IMR-90 (cell line): ENCODE measurements around the gene ANKRD63. TPM values are rescaled to one million over a fixed set of nuclear protein-coding genes. Genes with fewer than 3 reads are reported as not detected.

Experiments
- ATAC-seq: fragments of 200-7000 bp; cut with Tn5 transposase; 2 replicates; pipeline ENCODE4 v1.9.1; 2020; ENCODE audit warnings: low read depth, mild to moderate bottlenecking, moderate library complexity
- BruUV-seq: library from RNA; stranded (reverse); fragments of 400-500 nt; replicated peaks from 2 replicates; lab custom pipeline; 2021; lab: Mats Ljungman, UMichigan
- CTCF ChIA-PET: fragments of 300-600 bp; formaldehyde crosslinking; extraction: SDS; loops from one replicate; lab custom pipeline; 2021; ENCODE audit warnings: antibody characterized with exemption; lab: Yijun Ruan, JAX
- POLR2A ChIA-PET: fragments of 300-600 bp; sonication (Branson Sonifier 250); formaldehyde crosslinking; loops from one replicate; lab custom pipeline; 2022; ENCODE audit warnings: antibody characterized with exemption; ENCODE audit not compliant: unreplicated experiment; lab: Charles Lee
- DNase-seq: peaks from one replicate; pipeline ENCODE4 v3.0.0; 2013
- H2AFZ ChIP-seq: replicated peaks from 2 replicates; pipeline ENCODE3; 2013; ENCODE audit warnings: low read length, mild to moderate bottlenecking; ENCODE audit not compliant: poor library complexity
- H2AK5ac ChIP-seq: 2 replicates; pipeline ENCODE4 v1.6.1; 2013; ENCODE audit warnings: low read depth, low read length, inconsistent platforms
- H2AK9ac ChIP-seq: replicated peaks from 2 replicates; pipeline ENCODE3; 2013; ENCODE audit warnings: mild to moderate bottlenecking, low read depth, low read length, moderate library complexity; ENCODE audit not compliant: poor library complexity
- H2BK120ac ChIP-seq: 2 replicates; pipeline ENCODE4 v1.6.1; 2013; ENCODE audit warnings: low read depth, low read length, inconsistent platforms
- H2BK15ac ChIP-seq: 3 replicates; pipeline ENCODE4 v1.6.1; 2013; ENCODE audit warnings: low read depth, low read length, inconsistent platforms
- H2BK20ac ChIP-seq: 2 replicates; pipeline ENCODE4 v1.6.1; 2013; ENCODE audit warnings: low read depth, mild to moderate bottlenecking, inconsistent platforms, low read length, moderate library complexity
- H2BK5ac ChIP-seq: 2 replicates; pipeline ENCODE4 v1.6.1; 2013; ENCODE audit warnings: mild to moderate bottlenecking, low read depth, low read length, inconsistent platforms; ENCODE audit not compliant: poor library complexity, severe bottlenecking
- H3K14ac ChIP-seq: replicated peaks from 2 replicates; pipeline ENCODE4 v1.6.1; 2013; ENCODE audit warnings: low read depth, low read length, inconsistent platforms
- H3K18ac ChIP-seq: 2 replicates; pipeline ENCODE4 v1.6.1; 2013; ENCODE audit warnings: low read depth, low read length, control low read depth
- H3K23ac ChIP-seq: 2 replicates; pipeline ENCODE4 v1.6.1; 2013; ENCODE audit warnings: low read depth, low read length, inconsistent platforms
- H3K27ac ChIP-seq: 2 replicates; pipeline ENCODE4 v1.5.1; 2013; ENCODE audit warnings: mild to moderate bottlenecking, control low read depth, low read length; ENCODE audit not compliant: insufficient read depth
- H3K27me3 ChIP-seq: 2 replicates; pipeline ENCODE4 v1.6.1; 2013; ENCODE audit warnings: low read length; ENCODE audit not compliant: control insufficient read depth, insufficient read depth
- H3K36me3 ChIP-seq: 2 replicates; pipeline ENCODE4 v1.6.1; 2013; ENCODE audit warnings: low read length, mixed read lengths; ENCODE audit not compliant: control insufficient read depth, insufficient read depth
- H3K4ac ChIP-seq: 2 replicates; pipeline ENCODE4 v1.6.1; 2013; ENCODE audit warnings: low read depth, low read length, inconsistent platforms
- H3K4me1 ChIP-seq: 2 replicates; pipeline ENCODE4 v1.6.1; 2013; ENCODE audit warnings: low read length, mixed read lengths; ENCODE audit not compliant: control insufficient read depth, insufficient read depth
- H3K4me2 ChIP-seq: 2 replicates; pipeline ENCODE4 v1.6.1; 2013; ENCODE audit warnings: low read depth, mild to moderate bottlenecking, control low read depth, low read length, moderate library complexity
- H3K4me3 ChIP-seq: 2 replicates; pipeline ENCODE4 v1.5.1; 2013; ENCODE audit warnings: low read depth, mild to moderate bottlenecking, control low read depth, low read length, moderate library complexity; ENCODE audit not compliant: insufficient read depth
- H3K56ac ChIP-seq: 2 replicates; pipeline ENCODE4 v1.6.1; 2013; ENCODE audit warnings: low read length, inconsistent platforms; ENCODE audit not compliant: insufficient read depth; ENCODE audit errors: extremely low read depth
- H3K79me1 ChIP-seq, 2 experiments: 2 replicates each; pipeline ENCODE4 v1.6.1; 2013; ENCODE audit warnings: low read length in 2 of 2, inconsistent platforms in 1 of 2, low read depth in 1 of 2
- H3K9ac ChIP-seq: 2 replicates; pipeline ENCODE4 v1.6.1; 2013; ENCODE audit warnings: low read depth, low read length, control low read depth
- H3K9me1 ChIP-seq: 2 replicates; pipeline ENCODE4 v1.6.1; 2013; ENCODE audit warnings: low read length, inconsistent platforms; ENCODE audit not compliant: insufficient read depth
- H3K9me3 ChIP-seq: 2 replicates; pipeline ENCODE4 v1.6.1; 2013; ENCODE audit warnings: low read length; ENCODE audit not compliant: control insufficient read depth, insufficient read depth
- H4K20me1 ChIP-seq: 2 replicates; pipeline ENCODE4 v1.6.1; 2013; ENCODE audit warnings: low read length, inconsistent platforms; ENCODE audit not compliant: insufficient read depth
- H4K5ac ChIP-seq: 2 replicates; pipeline ENCODE4 v1.6.1; 2013; ENCODE audit warnings: mild to moderate bottlenecking, low read depth, low read length, control low read depth
- H4K8ac ChIP-seq, 2 experiments: 2 replicates each; pipeline ENCODE4 v1.6.1; 2013; ENCODE audit warnings: low read depth in 2 of 2, low read length in 2 of 2, control low read depth in 1 of 2, inconsistent platforms in 1 of 2
- H4K91ac ChIP-seq: 2 replicates; pipeline ENCODE4 v1.6.1; 2013; ENCODE audit warnings: low read depth, low read length, inconsistent platforms; ENCODE audit not compliant: insufficient read depth
- BHLHE40 ChIP-seq: fragments of 150-350 bp; IDR thresholded peaks from 2 replicates; pipeline ENCODE4 v1.6.1; 2016; ENCODE audit warnings: mild to moderate bottlenecking, low read depth, low read length
- CEBPB ChIP-seq: IDR thresholded peaks from 2 replicates; pipeline ENCODE4 v1.6.1; 2012; ENCODE audit warnings: low read depth, low read length, improper control_type of control experiment
- CHD1 ChIP-seq: IDR thresholded peaks from 2 replicates; pipeline ENCODE4 v1.6.1; 2012; ENCODE audit warnings: low read depth, low read length, improper control_type of control experiment
- CTCF ChIP-seq: conservative IDR thresholded peaks from 2 replicates; pipeline ENCODE4 v1.5.1; 2012; ENCODE audit warnings: mild to moderate bottlenecking, low read depth, low read length, improper control_type of control experiment
- MAFK ChIP-seq: IDR thresholded peaks from 2 replicates; pipeline ENCODE4 v1.6.1; 2012; ENCODE audit warnings: low read depth, low read length, improper control_type of control experiment
- MAZ ChIP-seq: IDR thresholded peaks from 2 replicates; pipeline ENCODE4 v1.6.1; 2012; ENCODE audit warnings: low read depth, mild to moderate bottlenecking, low read length, improper control_type of control experiment, moderate library complexity, borderline replicate concordance
- MXI1 ChIP-seq: IDR thresholded peaks from 2 replicates; pipeline ENCODE4 v1.6.1; 2012; ENCODE audit warnings: low read depth, mild to moderate bottlenecking, low read length, moderate library complexity, borderline replicate concordance
- POLR2A ChIP-seq: IDR thresholded peaks from 2 replicates; pipeline ENCODE4 v1.6.1; 2012; ENCODE audit warnings: mild to moderate bottlenecking, low read depth, low read length
- RAD21 ChIP-seq: IDR thresholded peaks from 2 replicates; pipeline ENCODE4 v1.6.1; 2012; ENCODE audit warnings: low read length, improper control_type of control experiment
- RFX5 ChIP-seq: IDR thresholded peaks from 2 replicates; pipeline ENCODE4 v1.8.0; 2012; ENCODE audit warnings: low read depth, mild to moderate bottlenecking, low read length, moderate library complexity
- SMC3 ChIP-seq: fragments of 150-350 bp; IDR thresholded peaks from 2 replicates; pipeline ENCODE4 v1.6.1; 2016; ENCODE audit warnings: low read depth, mild to moderate bottlenecking, antibody characterized with exemption, low read length, moderate library complexity
- USF2 ChIP-seq: fragments of 150-350 bp; IDR thresholded peaks from 2 replicates; pipeline ENCODE4 v1.6.1; 2017; ENCODE audit warnings: mild to moderate bottlenecking, antibody characterized with exemption, low read length, low read depth
- WGBS, 2 experiments: methylation state at CpG; one replicate each; pipeline versions ENCODE4 v1.1.5 to v1.1.7; 2013; ENCODE audit warnings: missing lambda C conversion rate in 2 of 2; ENCODE audit not compliant: insufficient read length in 1 of 2; ENCODE audit errors: extremely low coverage in 2 of 2; 5-methylcytosine and 5-hydroxymethylcytosine counted together
- dilution Hi-C: fragments of 300-500 bp; cut with HindIII; formaldehyde crosslinking; loops from one replicate; pipeline ENCODE4 v1.14.3; 2018; ENCODE audit warnings: low sequenced_read_pairs; ENCODE audit not compliant: unreplicated experiment
- in situ Hi-C: fragments of 300-500 bp; cut with MboI; formaldehyde crosslinking; loops from 3 replicates; pipeline ENCODE4 v1.14.3; 2019; ENCODE audit warnings: low sequenced_read_pairs, inconsistent platforms, mixed read lengths
- intact Hi-C: fragments of 100-400 bp; cut with micrococcal nuclease; formaldehyde crosslinking; loops from 2 replicates; pipeline ENCODE4 v1.10.0; 2022
- polyA plus RNA-seq, 3 experiments: library from polyadenylated mRNA; depleted of rRNA; stranded (reverse); fragments of >200 nt; gene quantifications; 2 replicates each; pipeline ENCODE4 v1.2.3, GENCODE V29; 2012; ENCODE audit warnings: low replicate concordance in 1 of 3
- total RNA-seq: library from RNA; depleted of rRNA; stranded (reverse); fragments of >200 nt; gene quantifications from 2 replicates; pipeline ENCODE4 v1.2.3, GENCODE V29; 2012
- TF ChIP-seq, protein P1 (sequence below): fragments of 150-350 bp; IDR thresholded peaks from 2 replicates; pipeline ENCODE4 v1.6.1; 2016; ENCODE audit warnings: low read depth, mild to moderate bottlenecking, low read length, moderate library complexity, borderline replicate concordance

Gene ANKRD63
- total and polyA plus RNA-seq, 2 of the 4 experiments (the other 2 are of a cell fraction): not detected

- Histone ChIP-seq H3K56ac (no peak overlapping the region), H2AK9ac (peak overlapping the region; percentile 92), H2BK15ac (no peak overlapping the region), H4K8ac (no peak overlapping the region; a peak in 1 of 4 replicates), H2BK20ac (no peak overlapping the region), H4K5ac (no peak overlapping the region), H2BK5ac (no peak overlapping the region), H3K14ac (no peak overlapping the region), H3K27me3 (peaks cover 21% of the 10 kb centered on the region), H3K9ac (no peak overlapping the region), H3K4me1 (no peaks in the 10 kb centered on the region), H2AFZ (peak overlapping the region; percentile 76), H3K4ac (no peak overlapping the region), H4K91ac (no peak overlapping the region), H3K9me3 (no peaks in the 10 kb centered on the region), H3K4me3 (no peak overlapping the region), H3K4me2 (no peak overlapping the region), H2AK5ac (peak overlapping the region; percentile 75; the same call in 1 of the 2 replicates), H2BK120ac (no peak overlapping the region), H3K36me3 (no peaks in the 10 kb centered on the region), H3K9me1 (no peaks in the 10 kb centered on the region), H3K79me1 (no peaks in the 10 kb centered on the region), H4K20me1 (no peaks in the 10 kb centered on the region), H3K18ac (no peak overlapping the region), H3K23ac (no peak overlapping the region), H3K27ac (no peak overlapping the region)
- dilution Hi-C loops (no loop called here), intact Hi-C loops (loop anchor here (1.0 to 5.0 kb wide), 3 partner anchors 57 to 229 kb away; partner anchors contain the start of gene BMF), in situ Hi-C loops (loop anchor here (5.0 kb wide), 3 partner anchors 57 to 227 kb away; no protein-coding TSS in a partner anchor)
- 75% methylated on average over 9 of the region's 26 CpGs; no CpG with 5 or more reads in 1 of the 2 experiments for WGBS, 2 experiments
- ChIA-PET CTCF (interaction anchor here (0.6 to 6.0 kb wide), 24 partner anchors 14 to 913 kb away, joined by 3 to 81 read pairs (median 4); partner anchors contain the start of genes PAK6 and PLCB2), POLR2A (no interaction called here)
- BruUV-seq: no TSS peak
- DNase-seq (peak; percentile 78), ATAC-seq (peak; percentile 86)
- TF ChIP-seq BHLHE40 (no peak), CHD1 (no peak), RFX5 (no peak), CEBPB (no peak), CTCF (peak; percentile 100; the same call in 1 of the 2 replicates), MAZ (peak; percentile 89), RAD21 (peak; percentile 98), POLR2A (no peak), MAFK (peak; percentile 14; the same call in 1 of the 2 replicates), SMC3 (peak; percentile 100), MXI1 (no peak), USF2 (no peak)
- TF ChIP-seq, protein P1, sequence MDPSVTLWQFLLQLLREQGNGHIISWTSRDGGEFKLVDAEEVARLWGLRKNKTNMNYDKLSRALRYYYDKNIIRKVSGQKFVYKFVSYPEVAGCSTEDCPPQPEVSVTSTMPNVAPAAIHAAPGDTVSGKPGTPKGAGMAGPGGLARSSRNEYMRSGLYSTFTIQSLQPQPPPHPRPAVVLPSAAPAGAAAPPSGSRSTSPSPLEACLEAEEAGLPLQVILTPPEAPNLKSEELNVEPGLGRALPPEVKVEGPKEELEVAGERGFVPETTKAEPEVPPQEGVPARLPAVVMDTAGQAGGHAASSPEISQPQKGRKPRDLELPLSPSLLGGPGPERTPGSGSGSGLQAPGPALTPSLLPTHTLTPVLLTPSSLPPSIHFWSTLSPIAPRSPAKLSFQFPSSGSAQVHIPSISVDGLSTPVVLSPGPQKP: no peak
These were observed 8.3 kb downstream of the ANKRD63 start for GRCh38 chr15:40274350-40275274.
